HEK293 (cell line): ENCODE results near the gene NGF.

Experiments
- CTCF ChIA-PET: fragments of 350-600 bp; formaldehyde crosslinking; extraction: SDS; loops from one replicate; lab custom pipeline; 2021; ENCODE audit warnings: antibody characterized with exemption; lab: Yijun Ruan, JAX
- POLR2A ChIA-PET: fragments of 300-600 bp; formaldehyde crosslinking; extraction: SDS; loops from one replicate; lab custom pipeline; 2020; ENCODE audit warnings: antibody characterized with exemption, inconsistent platforms; lab: Yijun Ruan, JAX
- H3K27ac ChIP-seq: fragments of 200-500 bp; sonication (Bioruptor generic); 2 replicates; pipeline ENCODE4 v1.5.1; 2014; ENCODE audit warnings: low read depth, low read length, control low read depth, inconsistent platforms; ENCODE audit errors: extremely low read depth
- H3K36me3 ChIP-seq, 2 experiments: fragments of 200-500 bp in 1 of 2; sonication (Bioruptor generic) in 1 of 2; 1 replicate in 1 of 2; 2 replicates in 1 of 2; pipeline ENCODE4 v1.5.1; 2014 to 2017; ENCODE audit warnings: inconsistent platforms in 2 of 2, low read length in 2 of 2; ENCODE audit not compliant: control insufficient read depth in 2 of 2, insufficient read depth in 1 of 2
- H3K4me1 ChIP-seq: fragments of 200-500 bp; sonication (Bioruptor generic); 2 replicates; pipeline ENCODE4 v1.5.1; 2014; ENCODE audit warnings: mild to moderate bottlenecking, low read length, inconsistent platforms; ENCODE audit not compliant: control insufficient read depth, insufficient read depth
- H3K4me3 ChIP-seq: 2 replicates; pipeline ENCODE4 v1.5.1; 2011; ENCODE audit warnings: low read depth, mild to moderate bottlenecking, control low read depth, low read length, moderate library complexity
- H3K9me3 ChIP-seq: fragments of 200-500 bp; sonication (Bioruptor generic); 2 replicates; pipeline ENCODE4 v1.5.1; 2014; ENCODE audit warnings: low read depth, low read length, inconsistent platforms; ENCODE audit not compliant: control insufficient read depth, insufficient read depth
- FEZF1 ChIP-seq: fragments of 450-650 bp; formaldehyde crosslinking; IDR thresholded peaks from 2 replicates; pipeline ENCODE4 v1.5.1; 2016; ENCODE audit warnings: missing biosample characterization, missing genetic modification characterization
- GFI1B ChIP-seq: fragments of 450-650 bp; formaldehyde crosslinking; IDR thresholded peaks from 2 replicates; pipeline ENCODE4 v1.5.1; 2016; ENCODE audit warnings: missing biosample characterization, missing genetic modification characterization
- GLIS1 ChIP-seq: fragments of 450-650 bp; formaldehyde crosslinking; IDR thresholded peaks from 2 replicates; pipeline ENCODE4 v1.5.1; 2016; ENCODE audit warnings: missing biosample characterization, missing genetic modification characterization
- HOXA7 ChIP-seq: sonication (generic); formaldehyde crosslinking; IDR thresholded peaks from 2 replicates; pipeline ENCODE4 v1.8.1; 2022; ENCODE audit warnings: missing genetic modification reagents, borderline replicate concordance
- HOXD13 ChIP-seq: sonication (generic); formaldehyde crosslinking; IDR thresholded peaks from 2 replicates; pipeline ENCODE4 v1.8.0; 2022; ENCODE audit warnings: missing genetic modification reagents, borderline replicate concordance
- KLF1 ChIP-seq: fragments of 450-650 bp; formaldehyde crosslinking; IDR thresholded peaks from 2 replicates; pipeline ENCODE4 v1.5.1; 2016; ENCODE audit warnings: missing biosample characterization, missing genetic modification characterization
- SETDB1 ChIP-seq: IDR thresholded peaks from one replicate; pipeline ENCODE4 v1.6.1; 2017; ENCODE audit warnings: mild to moderate bottlenecking, low read length, moderate library complexity, mixed read lengths; ENCODE audit not compliant: insufficient read length
- ZBTB7A ChIP-seq: fragments of 450-650 bp; formaldehyde crosslinking; IDR thresholded peaks from 2 replicates; pipeline ENCODE4 v1.5.1; 2016; ENCODE audit warnings: low read depth, missing biosample characterization, missing genetic modification characterization
- ZNF169 ChIP-seq: fragments of 450-650 bp; formaldehyde crosslinking; IDR thresholded peaks from 2 replicates; pipeline ENCODE4 v1.5.1; 2016; ENCODE audit warnings: missing biosample characterization, missing genetic modification characterization
- ZNF24 ChIP-seq: fragments of 450-650 bp; formaldehyde crosslinking; IDR thresholded peaks from 2 replicates; pipeline ENCODE4 v1.5.1; 2016; ENCODE audit warnings: missing biosample characterization, missing genetic modification characterization
- ZNF558 ChIP-seq: fragments of 450-650 bp; formaldehyde crosslinking; IDR thresholded peaks from 2 replicates; pipeline ENCODE4 v1.5.1; 2016; ENCODE audit warnings: missing biosample characterization, missing genetic modification characterization
- ZNF670 ChIP-seq: fragments of 450-650 bp; formaldehyde crosslinking; IDR thresholded peaks from 2 replicates; pipeline ENCODE4 v1.5.1; 2016; ENCODE audit warnings: missing biosample characterization, missing genetic modification characterization, low read depth
- ZNF768 ChIP-seq: fragments of 450-650 bp; formaldehyde crosslinking; IDR thresholded peaks from 2 replicates; pipeline ENCODE4 v1.5.1; 2018; ENCODE audit warnings: missing biosample characterization, mild to moderate bottlenecking, missing genetic modification characterization
- ZNF791 ChIP-seq: fragments of 450-650 bp; formaldehyde crosslinking; IDR thresholded peaks from 2 replicates; pipeline ENCODE4 v1.5.1; 2016; ENCODE audit warnings: missing biosample characterization, missing genetic modification characterization
- ZSCAN30 ChIP-seq: fragments of 450-650 bp; IDR thresholded peaks from 2 replicates; pipeline ENCODE4 v1.5.1; 2018; ENCODE audit warnings: missing biosample characterization, mild to moderate bottlenecking, missing genetic modification characterization, moderate library complexity
- TF ChIP-seq, protein P1 (sequence below): fragments of 450-650 bp; formaldehyde crosslinking; IDR thresholded peaks from 2 replicates; pipeline ENCODE4 v1.5.1; 2017; ENCODE audit warnings: missing biosample characterization, missing genetic modification characterization
- TF ChIP-seq, protein P2 (sequence below): fragments of 450-650 bp; formaldehyde crosslinking; IDR thresholded peaks from 2 replicates; pipeline ENCODE4 v1.5.1; 2017; ENCODE audit warnings: missing biosample characterization, missing genetic modification characterization
- TF ChIP-seq, protein P3 (sequence below): fragments of 450-650 bp; formaldehyde crosslinking; IDR thresholded peaks from 2 replicates; pipeline ENCODE4 v1.5.1; 2016; ENCODE audit warnings: missing biosample characterization, missing genetic modification characterization
- TF ChIP-seq, protein P4 (sequence below): fragments of 450-650 bp; formaldehyde crosslinking; IDR thresholded peaks from 2 replicates; pipeline ENCODE4 v1.5.1; 2017; ENCODE audit warnings: missing biosample characterization, missing genetic modification characterization
- TF ChIP-seq, protein P5 (sequence below): fragments of 450-650 bp; formaldehyde crosslinking; IDR thresholded peaks from 2 replicates; pipeline ENCODE4 v1.5.1; 2016; ENCODE audit warnings: missing biosample characterization, missing genetic modification characterization

NGF gene

DNA sequence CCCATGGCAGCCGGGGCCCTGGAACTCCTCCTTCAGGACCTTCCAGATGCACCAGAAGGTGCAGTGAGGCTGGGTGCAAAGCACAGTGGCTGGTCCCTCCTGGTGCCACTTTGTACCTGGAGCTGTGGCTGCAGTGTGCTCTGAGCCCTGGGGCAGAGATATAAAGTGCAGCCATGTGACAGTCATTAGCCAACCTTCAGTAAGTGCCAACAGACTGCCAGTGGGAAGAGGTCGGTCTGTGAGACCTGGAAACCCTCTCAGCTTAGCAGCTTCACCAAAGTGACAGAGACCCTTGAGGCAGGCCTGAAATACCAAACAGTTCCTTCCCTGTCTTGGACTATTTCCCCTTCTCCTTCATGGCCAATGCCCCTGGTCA, 26.7 kb upstream of the NGF start:
- H3K36me3 ChIP-seq, result no peaks in the 10 kb centered on the region
- H3K4me3 ChIP-seq, result no peak overlapping the region
- ChIA-PET CTCF (interaction anchor here (1.0 to 1.6 kb wide), 2 partner anchors 11 to 19 kb away, joined by 3 to 4 read pairs; no protein-coding TSS in a partner anchor), POLR2A (no interaction called here)
- H3K27ac ChIP-seq, result no peak overlapping the region
- H3K4me1 ChIP-seq, result no peaks in the 10 kb centered on the region
- H3K9me3 ChIP-seq, result no peaks in the 10 kb centered on the region
- no peak for TF ChIP-seq ZNF791 (tag by site-specific recombination)
- TF ChIP-seq ZNF24 (tag by site-specific recombination), result no peak
- no peak for TF ChIP-seq HOXD13 (CRISPR knock-in tag)
- TF ChIP-seq, protein P1, sequence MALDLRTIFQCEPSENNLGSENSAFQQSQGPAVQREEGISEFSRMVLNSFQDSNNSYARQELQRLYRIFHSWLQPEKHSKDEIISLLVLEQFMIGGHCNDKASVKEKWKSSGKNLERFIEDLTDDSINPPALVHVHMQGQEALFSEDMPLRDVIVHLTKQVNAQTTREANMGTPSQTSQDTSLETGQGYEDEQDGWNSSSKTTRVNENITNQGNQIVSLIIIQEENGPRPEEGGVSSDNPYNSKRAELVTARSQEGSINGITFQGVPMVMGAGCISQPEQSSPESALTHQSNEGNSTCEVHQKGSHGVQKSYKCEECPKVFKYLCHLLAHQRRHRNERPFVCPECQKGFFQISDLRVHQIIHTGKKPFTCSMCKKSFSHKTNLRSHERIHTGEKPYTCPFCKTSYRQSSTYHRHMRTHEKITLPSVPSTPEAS (tag by site-specific recombination), result no peak
- no peak for TF ChIP-seq ZSCAN30 (tag by site-specific recombination)
- TF ChIP-seq ZNF558 (tag by site-specific recombination), result no peak
- no peak for TF ChIP-seq SETDB1
- TF ChIP-seq, protein P2, sequence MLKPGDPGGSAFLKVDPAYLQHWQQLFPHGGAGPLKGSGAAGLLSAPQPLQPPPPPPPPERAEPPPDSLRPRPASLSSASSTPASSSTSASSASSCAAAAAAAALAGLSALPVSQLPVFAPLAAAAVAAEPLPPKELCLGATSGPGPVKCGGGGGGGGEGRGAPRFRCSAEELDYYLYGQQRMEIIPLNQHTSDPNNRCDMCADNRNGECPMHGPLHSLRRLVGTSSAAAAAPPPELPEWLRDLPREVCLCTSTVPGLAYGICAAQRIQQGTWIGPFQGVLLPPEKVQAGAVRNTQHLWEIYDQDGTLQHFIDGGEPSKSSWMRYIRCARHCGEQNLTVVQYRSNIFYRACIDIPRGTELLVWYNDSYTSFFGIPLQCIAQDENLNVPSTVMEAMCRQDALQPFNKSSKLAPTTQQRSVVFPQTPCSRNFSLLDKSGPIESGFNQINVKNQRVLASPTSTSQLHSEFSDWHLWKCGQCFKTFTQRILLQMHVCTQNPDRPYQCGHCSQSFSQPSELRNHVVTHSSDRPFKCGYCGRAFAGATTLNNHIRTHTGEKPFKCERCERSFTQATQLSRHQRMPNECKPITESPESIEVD (tag by site-specific recombination), result no peak
- TF ChIP-seq, protein P3, sequence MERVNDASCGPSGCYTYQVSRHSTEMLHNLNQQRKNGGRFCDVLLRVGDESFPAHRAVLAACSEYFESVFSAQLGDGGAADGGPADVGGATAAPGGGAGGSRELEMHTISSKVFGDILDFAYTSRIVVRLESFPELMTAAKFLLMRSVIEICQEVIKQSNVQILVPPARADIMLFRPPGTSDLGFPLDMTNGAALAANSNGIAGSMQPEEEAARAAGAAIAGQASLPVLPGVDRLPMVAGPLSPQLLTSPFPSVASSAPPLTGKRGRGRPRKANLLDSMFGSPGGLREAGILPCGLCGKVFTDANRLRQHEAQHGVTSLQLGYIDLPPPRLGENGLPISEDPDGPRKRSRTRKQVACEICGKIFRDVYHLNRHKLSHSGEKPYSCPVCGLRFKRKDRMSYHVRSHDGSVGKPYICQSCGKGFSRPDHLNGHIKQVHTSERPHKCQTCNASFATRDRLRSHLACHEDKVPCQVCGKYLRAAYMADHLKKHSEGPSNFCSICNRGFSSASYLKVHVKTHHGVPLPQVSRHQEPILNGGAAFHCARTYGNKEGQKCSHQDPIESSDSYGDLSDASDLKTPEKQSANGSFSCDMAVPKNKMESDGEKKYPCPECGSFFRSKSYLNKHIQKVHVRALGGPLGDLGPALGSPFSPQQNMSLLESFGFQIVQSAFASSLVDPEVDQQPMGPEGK (tag by site-specific recombination), result no peak
- TF ChIP-seq, protein P4, sequence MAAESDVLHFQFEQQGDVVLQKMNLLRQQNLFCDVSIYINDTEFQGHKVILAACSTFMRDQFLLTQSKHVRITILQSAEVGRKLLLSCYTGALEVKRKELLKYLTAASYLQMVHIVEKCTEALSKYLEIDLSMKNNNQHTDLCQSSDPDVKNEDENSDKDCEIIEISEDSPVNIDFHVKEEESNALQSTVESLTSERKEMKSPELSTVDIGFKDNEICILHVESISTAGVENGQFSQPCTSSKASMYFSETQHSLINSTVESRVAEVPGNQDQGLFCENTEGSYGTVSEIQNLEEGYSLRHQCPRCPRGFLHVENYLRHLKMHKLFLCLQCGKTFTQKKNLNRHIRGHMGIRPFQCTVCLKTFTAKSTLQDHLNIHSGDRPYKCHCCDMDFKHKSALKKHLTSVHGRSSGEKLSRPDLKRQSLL (tag by site-specific recombination), result no peak
- TF ChIP-seq ZNF169 (tag by site-specific recombination), result no peak
- no peak for TF ChIP-seq FEZF1 (tag by site-specific recombination)
- TF ChIP-seq HOXA7 (CRISPR knock-in tag), result no peak
- TF ChIP-seq ZNF670 (tag by site-specific recombination), result no peak
- TF ChIP-seq ZBTB7A (tag by site-specific recombination), result no peak
- no peak for TF ChIP-seq GLIS1 (tag by site-specific recombination)
- no peak for TF ChIP-seq KLF1 (tag by site-specific recombination)
- TF ChIP-seq ZNF768 (tag by site-specific recombination), result no peak
- TF ChIP-seq GFI1B, result no peak
- TF ChIP-seq, protein P5, sequence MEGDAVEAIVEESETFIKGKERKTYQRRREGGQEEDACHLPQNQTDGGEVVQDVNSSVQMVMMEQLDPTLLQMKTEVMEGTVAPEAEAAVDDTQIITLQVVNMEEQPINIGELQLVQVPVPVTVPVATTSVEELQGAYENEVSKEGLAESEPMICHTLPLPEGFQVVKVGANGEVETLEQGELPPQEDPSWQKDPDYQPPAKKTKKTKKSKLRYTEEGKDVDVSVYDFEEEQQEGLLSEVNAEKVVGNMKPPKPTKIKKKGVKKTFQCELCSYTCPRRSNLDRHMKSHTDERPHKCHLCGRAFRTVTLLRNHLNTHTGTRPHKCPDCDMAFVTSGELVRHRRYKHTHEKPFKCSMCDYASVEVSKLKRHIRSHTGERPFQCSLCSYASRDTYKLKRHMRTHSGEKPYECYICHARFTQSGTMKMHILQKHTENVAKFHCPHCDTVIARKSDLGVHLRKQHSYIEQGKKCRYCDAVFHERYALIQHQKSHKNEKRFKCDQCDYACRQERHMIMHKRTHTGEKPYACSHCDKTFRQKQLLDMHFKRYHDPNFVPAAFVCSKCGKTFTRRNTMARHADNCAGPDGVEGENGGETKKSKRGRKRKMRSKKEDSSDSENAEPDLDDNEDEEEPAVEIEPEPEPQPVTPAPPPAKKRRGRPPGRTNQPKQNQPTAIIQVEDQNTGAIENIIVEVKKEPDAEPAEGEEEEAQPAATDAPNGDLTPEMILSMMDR, result no peak
- TF ChIP-seq, all 188 proteins: peak for 0
